ENCODE results near the gene KCNH8.
"Not testable (repeated sequence)": the region's sequence is repeated elsewhere in the genome, so short reads cannot be mapped to it uniquely, and the experiment has no call there.

DNA sequence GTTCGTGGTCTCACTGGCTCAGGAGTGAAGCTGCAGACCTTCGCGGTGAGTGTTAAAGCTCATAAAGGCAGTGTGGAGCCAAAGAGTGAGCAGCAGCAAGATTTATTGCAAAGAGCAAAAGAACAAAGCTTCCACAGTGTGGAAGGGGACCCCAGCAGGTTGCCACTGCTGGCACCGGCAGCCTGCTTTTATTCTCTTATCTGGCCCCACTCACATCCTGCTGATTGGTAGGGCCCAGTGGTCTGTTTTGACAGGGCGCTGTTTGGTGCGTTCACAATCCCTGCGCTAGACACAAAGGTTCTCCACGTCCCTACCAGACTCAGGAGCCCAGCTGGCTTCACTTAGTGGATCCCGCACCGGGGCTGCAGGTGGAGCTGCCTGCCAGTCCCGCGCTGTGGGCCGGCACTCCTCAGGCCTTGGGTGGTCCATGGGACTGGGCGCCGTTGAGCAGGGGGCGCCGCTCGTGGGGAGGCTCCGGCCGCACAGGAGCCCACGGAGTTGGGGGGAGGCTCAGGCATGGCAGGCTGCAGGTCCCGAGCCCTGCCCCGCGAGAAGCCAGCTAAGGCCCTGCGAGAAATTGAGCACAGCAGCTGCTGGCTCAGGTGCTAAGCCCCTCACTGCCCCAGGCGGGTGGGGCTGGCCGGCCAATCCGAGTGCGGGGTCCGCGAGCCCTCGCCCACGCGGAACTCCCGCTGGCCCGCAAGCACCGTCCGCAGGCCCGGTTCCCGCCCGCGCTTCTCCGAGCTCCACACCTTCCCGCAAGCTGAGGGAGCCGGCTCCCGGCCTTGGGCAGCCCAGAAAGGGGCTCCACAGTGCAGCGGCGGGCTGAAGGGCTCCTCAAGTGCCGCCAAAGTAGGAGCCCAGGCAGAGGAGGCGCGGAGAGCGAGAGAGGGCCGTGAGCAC is 85.8 kb downstream of the KCNH8 start:
- TF ChIP-seq, protein P1, sequence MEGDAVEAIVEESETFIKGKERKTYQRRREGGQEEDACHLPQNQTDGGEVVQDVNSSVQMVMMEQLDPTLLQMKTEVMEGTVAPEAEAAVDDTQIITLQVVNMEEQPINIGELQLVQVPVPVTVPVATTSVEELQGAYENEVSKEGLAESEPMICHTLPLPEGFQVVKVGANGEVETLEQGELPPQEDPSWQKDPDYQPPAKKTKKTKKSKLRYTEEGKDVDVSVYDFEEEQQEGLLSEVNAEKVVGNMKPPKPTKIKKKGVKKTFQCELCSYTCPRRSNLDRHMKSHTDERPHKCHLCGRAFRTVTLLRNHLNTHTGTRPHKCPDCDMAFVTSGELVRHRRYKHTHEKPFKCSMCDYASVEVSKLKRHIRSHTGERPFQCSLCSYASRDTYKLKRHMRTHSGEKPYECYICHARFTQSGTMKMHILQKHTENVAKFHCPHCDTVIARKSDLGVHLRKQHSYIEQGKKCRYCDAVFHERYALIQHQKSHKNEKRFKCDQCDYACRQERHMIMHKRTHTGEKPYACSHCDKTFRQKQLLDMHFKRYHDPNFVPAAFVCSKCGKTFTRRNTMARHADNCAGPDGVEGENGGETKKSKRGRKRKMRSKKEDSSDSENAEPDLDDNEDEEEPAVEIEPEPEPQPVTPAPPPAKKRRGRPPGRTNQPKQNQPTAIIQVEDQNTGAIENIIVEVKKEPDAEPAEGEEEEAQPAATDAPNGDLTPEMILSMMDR (conservative IDR thresholded peaks at IDR 0.05 in 1 of 2, IDR thresholded peaks at IDR 0.05 in 1 of 2; ENCODE audit: low read depth in 1 of 2, low read length in 2 of 2): not testable (repeated sequence)
- TF ChIP-seq EZH2 (IDR thresholded peaks at IDR 0.05; ENCODE audit: low read length, missing control alignments): not testable (repeated sequence)

All from fibroblast of lung (primary cell).